ENCODE data around the gene CDK5RAP2. TPM values are rescaled to one million over a fixed set of nuclear protein-coding genes. Genes with fewer than 3 reads are reported as not detected.
A peak's percentile ranks its signal among the peaks of the same experiment; 100 is the strongest.

Gene CDK5RAP2
- total RNA-seq, 2 donors from 2014 or later, result 65.9 to 68.4 TPM

- no peak for ATAC-seq (replicated peaks)
- Mint-ChIP-seq H3K4me1 (peaks cover 5% of the 10 kb centered on the region), H3K27me3 (no peaks in the 10 kb centered on the region), H3K36me3 (ENCODE audit: low read depth) (peaks cover 75% of the 10 kb centered on the region), H3K9me3 (peaks cover 3% of the 10 kb centered on the region), H3K27ac (no peak overlapping the region), H3K4me3 (no peak overlapping the region)
Measured at GRCh38 chr9:120490888-120491595, 88.9 kb downstream of the CDK5RAP2 start.

DNA sequence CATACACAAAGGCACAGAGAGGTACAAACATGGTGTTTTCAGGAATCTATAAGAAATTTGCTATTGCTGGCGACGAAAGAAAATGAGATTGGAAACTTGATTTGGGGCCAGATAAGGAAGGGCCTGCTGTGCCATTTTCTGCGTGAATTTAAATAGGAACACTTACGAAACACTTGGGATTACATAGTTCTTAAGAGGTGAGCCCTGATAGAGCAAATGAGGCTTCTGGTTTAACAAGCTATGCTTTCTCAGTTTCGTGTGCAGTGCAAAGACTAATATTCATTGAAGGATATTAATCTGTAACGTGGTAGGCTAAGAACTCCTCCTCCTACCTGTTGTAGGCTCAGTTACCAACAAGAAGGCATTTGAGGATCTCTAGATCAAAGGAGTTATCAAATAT is 93.1 kb downstream of the CDK5RAP2 start:
- no peak overlapping the region for H3K27ac Mint-ChIP-seq
- no peak overlapping the region for H3K4me3 Mint-ChIP-seq
- H3K4me1 Mint-ChIP-seq, result no peaks in the 10 kb centered on the region
- peaks cover 87% of the 10 kb centered on the region for H3K36me3 Mint-ChIP-seq (ENCODE audit: low read depth)
- no peaks in the 10 kb centered on the region for H3K27me3 Mint-ChIP-seq
- ATAC-seq (replicated peaks), result no peak
- H3K9me3 Mint-ChIP-seq, result no peaks in the 10 kb centered on the region

GRCh38 chr9:120486347-120486746 is 93.6 kb downstream of the CDK5RAP2 start:
- Mint-ChIP-seq H3K36me3 (ENCODE audit: low read depth) (peaks cover 87% of the 10 kb centered on the region), H3K27ac (no peak overlapping the region), H3K4me3 (no peak overlapping the region), H3K9me3 (no peaks in the 10 kb centered on the region), H3K27me3 (no peaks in the 10 kb centered on the region), H3K4me1 (no peaks in the 10 kb centered on the region)
- ATAC-seq (replicated peaks), result no peak

- H3K4me3 Mint-ChIP-seq, result no peak overlapping the region
- ATAC-seq (replicated peaks), result no peak
- H3K27me3 Mint-ChIP-seq, result no peaks in the 10 kb centered on the region
- H3K9me3 Mint-ChIP-seq, result no peaks in the 10 kb centered on the region
- H3K4me1 Mint-ChIP-seq, result no peaks in the 10 kb centered on the region
- H3K36me3 Mint-ChIP-seq (ENCODE audit: low read depth), result peaks cover 87% of the 10 kb centered on the region
- H3K27ac Mint-ChIP-seq, result no peak overlapping the region
Measured at GRCh38 chr9:120485788-120486187, 94.2 kb downstream of the CDK5RAP2 start.

DNA sequence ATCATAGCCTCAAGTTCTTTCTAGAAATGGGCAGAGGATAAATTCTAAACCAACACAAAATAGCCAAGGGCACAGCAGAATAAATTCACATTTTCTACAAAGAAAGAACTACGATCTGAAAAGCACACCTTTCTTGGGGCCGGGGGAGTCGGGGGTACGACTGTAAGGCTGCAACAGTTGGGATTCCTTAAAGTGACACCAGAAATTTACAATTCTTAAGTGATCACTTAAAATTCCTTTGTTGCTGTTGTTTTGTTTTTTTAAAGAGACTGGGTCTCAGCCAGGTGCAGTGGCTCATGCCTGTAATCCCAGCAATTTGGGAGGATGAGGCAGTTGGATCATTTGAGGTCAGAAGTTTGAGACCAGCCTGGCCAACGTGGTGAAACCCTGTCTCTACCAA is 95.8 kb downstream of the CDK5RAP2 start:
- ATAC-seq (replicated peaks), result no peak
- no peaks in the 10 kb centered on the region for H3K4me1 Mint-ChIP-seq
- no peak overlapping the region for H3K27ac Mint-ChIP-seq
- H3K36me3 Mint-ChIP-seq (ENCODE audit: low read depth), result peaks cover 79% of the 10 kb centered on the region
- H3K27me3 Mint-ChIP-seq, result no peaks in the 10 kb centered on the region
- H3K9me3 Mint-ChIP-seq, result no peaks in the 10 kb centered on the region
- no peak overlapping the region for H3K4me3 Mint-ChIP-seq

DNA sequence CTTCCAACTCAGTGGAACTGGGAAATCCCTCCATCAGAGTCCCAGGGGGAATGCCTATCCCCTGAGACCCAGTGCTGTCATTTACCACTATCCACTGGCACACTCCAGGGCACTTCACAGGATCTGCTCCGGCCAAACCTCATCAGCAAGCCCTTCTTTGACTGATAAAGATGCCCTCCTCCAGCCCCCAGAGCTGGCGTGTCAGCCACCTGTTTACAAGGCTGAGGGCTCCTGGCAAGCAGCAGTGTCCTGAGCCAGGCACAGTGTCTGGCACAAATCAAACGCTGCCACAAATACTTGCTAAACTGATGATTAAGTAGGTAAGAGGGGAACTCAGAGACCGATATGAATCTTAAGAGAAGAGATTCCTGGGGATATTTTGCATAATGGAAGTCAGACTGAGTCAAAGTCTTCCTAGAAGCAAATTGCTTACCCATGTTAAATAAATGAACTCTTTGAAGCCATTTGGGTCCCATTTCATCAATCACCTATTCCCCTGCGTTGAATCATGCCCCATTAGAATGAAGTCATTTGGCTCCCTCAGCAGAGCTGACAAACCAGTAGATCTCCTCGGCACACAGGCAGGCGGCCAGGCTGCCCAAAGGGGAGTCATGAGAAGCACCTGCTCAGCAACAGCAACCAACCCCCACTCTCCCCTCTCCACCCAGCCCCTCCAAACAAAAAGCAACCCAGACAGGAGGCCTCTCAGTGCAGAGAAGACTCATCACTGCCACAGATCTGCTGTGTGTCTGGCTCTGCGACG is 97.4 kb downstream of the CDK5RAP2 start:
- ATAC-seq (replicated peaks), result no peak
- Mint-ChIP-seq H3K27me3 (no peaks in the 10 kb centered on the region), H3K36me3 (ENCODE audit: low read depth) (peaks cover 74% of the 10 kb centered on the region), H3K4me3 (no peak overlapping the region), H3K9me3 (no peaks in the 10 kb centered on the region), H3K27ac (peak overlapping the region; percentile 23), H3K4me1 (no peaks in the 10 kb centered on the region)

- no peak overlapping the region for H3K27ac Mint-ChIP-seq
- H3K36me3 Mint-ChIP-seq (ENCODE audit: low read depth), result peaks cover 72% of the 10 kb centered on the region
- no peak overlapping the region for H3K4me3 Mint-ChIP-seq
- no peaks in the 10 kb centered on the region for H3K27me3 Mint-ChIP-seq
- H3K4me1 Mint-ChIP-seq, result no peaks in the 10 kb centered on the region
- no peak for ATAC-seq (replicated peaks)
- H3K9me3 Mint-ChIP-seq, result no peaks in the 10 kb centered on the region
Measured at GRCh38 chr9:120481846-120482245, 98.1 kb downstream of the CDK5RAP2 start.

GRCh38 chr9:120481248-120481647 is 98.7 kb downstream of the CDK5RAP2 start:
- Mint-ChIP-seq H3K4me1 (no peaks in the 10 kb centered on the region), H3K36me3 (ENCODE audit: low read depth) (peaks cover 72% of the 10 kb centered on the region), H3K9me3 (no peaks in the 10 kb centered on the region), H3K27ac (no peak overlapping the region), H3K27me3 (no peaks in the 10 kb centered on the region), H3K4me3 (no peak overlapping the region)
- no peak for ATAC-seq (replicated peaks)

DNA sequence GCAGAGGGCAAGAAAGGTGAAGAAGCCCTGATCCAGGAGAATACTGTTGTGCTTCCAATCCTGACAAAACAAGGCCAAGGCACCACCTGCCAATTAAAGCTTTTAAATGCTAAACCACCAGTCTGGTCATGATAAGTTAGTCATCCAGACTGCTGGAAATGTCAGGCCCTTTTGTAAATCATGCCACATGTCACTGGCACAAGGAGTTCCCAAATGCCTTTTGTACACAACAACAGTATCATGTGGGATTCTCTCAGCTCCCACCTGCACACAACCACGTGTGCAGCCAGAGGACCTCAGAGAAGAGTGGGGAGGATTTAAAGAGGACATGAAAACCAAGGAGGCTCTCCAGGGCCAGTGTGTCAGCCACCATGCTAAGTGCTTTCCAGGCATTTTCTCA is 99.3 kb downstream of the CDK5RAP2 start:
- H3K36me3 Mint-ChIP-seq (ENCODE audit: low read depth), result peaks cover 72% of the 10 kb centered on the region
- no peak overlapping the region for H3K4me3 Mint-ChIP-seq
- H3K27ac Mint-ChIP-seq, result no peak overlapping the region
- H3K9me3 Mint-ChIP-seq, result no peaks in the 10 kb centered on the region
- no peaks in the 10 kb centered on the region for H3K27me3 Mint-ChIP-seq
- ATAC-seq (replicated peaks), result no peak
- no peaks in the 10 kb centered on the region for H3K4me1 Mint-ChIP-seq

DNA sequence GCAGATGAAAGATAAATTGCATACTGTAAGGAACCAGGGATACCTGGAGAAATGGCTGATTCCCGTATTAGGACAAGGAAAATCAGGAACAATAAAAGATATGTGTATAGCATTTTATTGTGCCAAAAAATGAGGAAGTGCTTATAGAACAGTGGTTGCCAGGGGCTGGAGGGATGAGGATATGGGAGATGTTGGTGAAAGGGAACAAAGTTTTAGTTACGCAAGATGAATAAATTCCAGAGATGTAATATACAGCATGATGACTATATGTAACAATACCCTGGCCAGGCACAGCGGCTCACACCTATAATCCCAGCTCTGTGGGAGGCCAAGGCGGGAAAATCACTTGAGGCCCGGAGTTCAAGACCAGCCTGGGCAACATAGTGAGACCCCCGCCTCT is 101.8 kb downstream of the CDK5RAP2 start:
- Mint-ChIP-seq H3K36me3 (ENCODE audit: low read depth) (peaks cover 82% of the 10 kb centered on the region), H3K27ac (no peak overlapping the region), H3K9me3 (no peaks in the 10 kb centered on the region), H3K4me1 (peaks cover 4% of the 10 kb centered on the region), H3K4me3 (no peak overlapping the region), H3K27me3 (no peaks in the 10 kb centered on the region)
- no peak for ATAC-seq (replicated peaks)

DNA sequence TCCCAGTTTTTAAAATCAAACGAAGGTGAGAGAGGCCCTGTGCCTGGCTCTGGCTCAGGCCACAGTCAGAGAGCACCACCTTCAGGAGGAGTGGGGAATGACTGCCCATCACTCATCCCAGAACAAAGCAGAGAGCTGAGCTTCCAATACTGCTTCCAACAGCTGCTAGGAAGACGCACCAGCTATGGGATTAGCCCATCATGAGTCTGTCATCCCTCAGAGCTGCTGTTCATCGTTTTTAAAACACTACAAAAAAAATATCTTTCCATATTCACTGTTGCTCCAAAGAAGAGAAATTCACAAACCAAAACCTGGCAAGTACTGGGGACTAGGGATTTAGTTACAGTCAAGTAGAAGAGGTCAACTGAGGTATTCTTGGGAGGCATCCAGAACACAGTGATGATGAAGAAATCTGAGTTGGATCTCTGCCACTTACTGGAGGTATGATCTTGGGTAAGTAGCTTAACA is 102.4 kb downstream of the CDK5RAP2 start:
- peak; percentile 44 for ATAC-seq (replicated peaks)
- no peaks in the 10 kb centered on the region for H3K9me3 Mint-ChIP-seq
- H3K36me3 Mint-ChIP-seq (ENCODE audit: low read depth), result peaks cover 82% of the 10 kb centered on the region
- H3K4me1 Mint-ChIP-seq, result peaks cover 4% of the 10 kb centered on the region
- H3K27me3 Mint-ChIP-seq, result no peaks in the 10 kb centered on the region
- H3K4me3 Mint-ChIP-seq, result no peak overlapping the region
- no peak overlapping the region for H3K27ac Mint-ChIP-seq

- H3K4me3 Mint-ChIP-seq, result no peak overlapping the region
- H3K36me3 Mint-ChIP-seq (ENCODE audit: low read depth), result peaks cover 87% of the 10 kb centered on the region
- H3K27me3 Mint-ChIP-seq, result no peaks in the 10 kb centered on the region
- H3K4me1 Mint-ChIP-seq, result peaks cover 4% of the 10 kb centered on the region
- H3K27ac Mint-ChIP-seq, result no peak overlapping the region
- no peak for ATAC-seq (replicated peaks)
- H3K9me3 Mint-ChIP-seq, result no peaks in the 10 kb centered on the region
Measured at GRCh38 chr9:120475341-120475740, 104.6 kb downstream of the CDK5RAP2 start.

- Mint-ChIP-seq H3K27ac (no peak overlapping the region), H3K4me1 (peaks cover 4% of the 10 kb centered on the region), H3K9me3 (no peaks in the 10 kb centered on the region), H3K27me3 (no peaks in the 10 kb centered on the region), H3K4me3 (no peak overlapping the region), H3K36me3 (ENCODE audit: low read depth) (peaks cover 92% of the 10 kb centered on the region)
- ATAC-seq (replicated peaks), result no peak
Measured at GRCh38 chr9:120474591-120475243, 105.2 kb downstream of the CDK5RAP2 start.

GRCh38 chr9:120473608-120474007 is 106.4 kb downstream of the CDK5RAP2 start:
- Mint-ChIP-seq H3K36me3 (ENCODE audit: low read depth) (peaks cover 98% of the 10 kb centered on the region), H3K4me3 (no peak overlapping the region), H3K27me3 (no peaks in the 10 kb centered on the region), H3K27ac (no peak overlapping the region), H3K4me1 (peaks cover 4% of the 10 kb centered on the region), H3K9me3 (no peaks in the 10 kb centered on the region)
- no peak for ATAC-seq (replicated peaks)

Data from activated T-helper 17 cell treated with anti-CD3 and anti-CD28 coated beads, Interleukin-2, amount 50 U/mL, for 72 hours (primary cell).